Measurements from ENCODE around the gene CAMK2D.

CAMK2D gene

DNA sequence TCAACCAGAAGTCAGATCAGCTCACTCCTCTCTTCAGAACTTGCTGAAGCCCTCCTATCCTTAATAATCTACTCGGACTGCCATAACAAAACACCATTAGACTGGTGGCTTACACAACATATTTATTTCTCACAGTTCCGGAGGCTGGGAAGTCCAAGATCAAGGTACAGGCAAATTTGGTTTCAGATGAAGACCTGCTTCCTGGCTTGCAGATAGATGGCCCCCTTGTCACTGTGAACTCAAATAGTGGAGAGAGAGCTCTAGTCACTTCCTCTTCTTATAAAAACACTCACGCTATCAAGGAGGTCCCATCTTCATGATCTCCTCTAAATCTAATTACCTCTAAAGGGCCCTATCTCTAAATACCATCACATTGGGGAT is 125.1 kb downstream of the CAMK2D start:
- DNase-seq: no peak

DNA sequence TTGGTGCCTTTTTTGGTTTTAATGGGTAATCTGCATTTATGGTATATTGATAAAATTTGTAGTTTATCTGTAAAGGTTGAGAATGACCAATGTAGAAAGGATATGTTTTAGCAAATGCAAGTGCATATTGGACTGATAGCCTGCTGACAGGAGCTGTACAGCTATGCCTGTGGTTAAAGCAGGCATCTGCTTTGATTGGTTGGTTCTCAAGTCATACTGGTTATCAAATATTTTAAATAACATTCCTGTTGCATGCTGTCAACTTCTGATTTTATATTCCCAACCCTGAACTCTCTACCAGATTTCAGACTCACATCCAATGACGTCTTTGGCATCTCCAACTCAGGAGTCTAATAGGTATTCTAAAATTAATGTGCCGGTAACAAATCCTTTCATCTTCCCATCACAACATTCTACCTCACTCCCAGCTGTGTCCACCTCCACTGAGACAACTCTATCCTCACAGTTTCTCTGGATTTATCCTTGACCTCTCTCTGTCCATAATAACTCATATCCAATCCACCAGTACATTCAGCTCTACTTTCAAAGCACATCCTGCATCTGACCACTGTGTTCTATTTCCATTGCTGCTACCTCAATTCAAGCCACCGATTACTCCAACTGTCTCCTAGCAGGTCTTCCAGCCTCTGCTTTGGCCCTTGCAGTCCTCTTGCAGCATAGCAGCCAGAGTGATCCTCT is 125.7 kb downstream of the CAMK2D start:
- DNase-seq: no peak

- no peak for DNase-seq
Observed at GRCh38 chr4:113634081-113634969, 127.2 kb downstream of the CAMK2D start.

DNA sequence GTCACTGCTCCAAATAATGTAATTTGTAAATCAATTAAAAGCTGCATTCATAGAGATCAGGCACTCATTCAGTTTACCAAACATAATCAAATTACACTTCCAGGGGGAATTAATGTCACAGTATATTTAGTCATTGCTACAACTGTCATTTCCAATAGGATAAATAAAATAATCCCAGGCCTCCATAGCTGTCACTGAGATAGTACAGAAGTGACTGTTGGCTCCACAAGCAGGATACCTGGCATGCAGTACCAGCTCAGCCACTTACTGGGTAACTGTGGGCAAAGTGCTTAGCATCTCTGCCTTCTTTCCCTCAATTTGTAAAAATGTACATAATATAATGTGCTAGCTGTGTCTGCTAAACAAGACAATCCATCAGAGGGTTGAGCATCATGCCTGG is 128.1 kb downstream of the CAMK2D start:
- DNase-seq: no peak

- no peak for DNase-seq
Observed at GRCh38 chr4:113628711-113629110, 132.8 kb downstream of the CAMK2D start.

DNA sequence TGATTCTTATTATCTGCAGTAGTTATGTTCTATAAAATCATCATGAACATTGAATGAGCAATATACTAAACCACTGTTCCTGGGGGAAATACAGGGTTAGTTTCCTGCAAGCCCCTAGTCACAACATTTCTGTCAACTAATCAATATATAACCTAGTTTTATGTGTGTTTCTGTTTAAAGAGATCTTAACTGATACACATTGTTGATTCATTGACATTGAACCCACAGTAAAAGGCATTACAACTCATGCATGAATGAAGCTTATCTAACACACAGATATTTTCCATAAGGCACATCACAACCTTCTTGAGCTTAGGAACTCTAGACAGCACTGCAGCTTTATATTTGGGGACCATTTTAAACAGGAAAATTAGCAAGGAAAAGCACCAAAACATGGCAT is 134.2 kb downstream of the CAMK2D start:
- DNase-seq: no peak

DNA sequence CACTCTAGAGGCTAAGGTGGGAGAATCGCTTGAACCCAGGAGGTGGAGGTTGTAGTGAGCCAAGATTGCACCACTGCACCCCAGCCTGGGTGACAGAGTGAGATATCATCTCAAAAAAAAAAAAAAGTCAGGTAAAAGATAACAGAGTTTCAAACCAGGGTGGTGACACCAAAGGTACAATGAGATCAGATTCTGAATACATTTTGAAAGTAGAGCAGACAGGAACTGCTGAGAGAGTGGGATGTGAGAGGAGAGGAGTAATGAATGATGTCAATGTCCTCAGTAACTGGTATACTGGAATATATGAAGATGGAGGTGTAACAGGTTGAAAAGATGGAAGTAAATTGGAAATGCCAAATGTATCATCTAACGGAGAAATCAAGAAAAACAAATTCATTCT is 135.6 kb downstream of the CAMK2D start:
- no peak for DNase-seq

GRCh38 chr4:113623274-113623894 is 138.2 kb downstream of the CAMK2D start:
- DNase-seq: no peak

DNA sequence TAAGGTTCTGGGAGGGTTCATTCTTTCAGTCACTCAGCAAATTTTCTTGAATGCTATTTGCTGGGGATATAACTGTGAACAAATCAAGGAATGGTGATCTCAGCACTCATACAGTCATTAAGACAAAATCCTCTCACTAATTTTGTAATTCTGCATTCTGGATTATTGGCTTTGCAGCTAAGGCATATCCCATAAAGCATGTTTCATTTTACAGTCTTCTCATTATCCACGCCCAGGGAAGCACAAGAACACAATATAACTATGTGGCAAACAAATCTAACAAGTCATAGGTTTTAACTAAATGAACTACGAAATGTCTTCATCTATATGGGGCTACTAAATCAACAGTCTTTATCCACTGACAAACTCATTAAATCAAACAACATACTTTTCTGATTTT is 139.9 kb downstream of the CAMK2D start:
- DNase-seq: no peak

DNA sequence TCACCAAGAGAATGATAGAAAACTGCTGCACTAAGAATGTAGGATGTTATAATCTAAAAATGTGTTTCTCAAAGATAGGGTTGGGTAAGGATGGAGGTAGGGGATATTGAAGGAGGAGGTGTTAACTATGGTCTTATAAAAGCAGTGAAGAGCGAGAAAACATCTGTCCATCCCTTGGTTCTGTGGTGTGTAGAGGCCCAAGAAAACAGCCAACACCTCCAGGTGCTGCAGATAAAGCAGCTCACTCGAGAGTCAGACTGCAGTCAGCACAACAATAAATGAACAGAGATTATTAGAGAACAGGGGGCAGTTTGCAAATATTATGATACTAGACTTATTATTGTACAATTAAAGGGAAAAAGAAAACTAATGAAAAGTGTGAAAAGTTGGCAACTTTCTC is 141.5 kb downstream of the CAMK2D start:
- DNase-seq: no peak

DNA sequence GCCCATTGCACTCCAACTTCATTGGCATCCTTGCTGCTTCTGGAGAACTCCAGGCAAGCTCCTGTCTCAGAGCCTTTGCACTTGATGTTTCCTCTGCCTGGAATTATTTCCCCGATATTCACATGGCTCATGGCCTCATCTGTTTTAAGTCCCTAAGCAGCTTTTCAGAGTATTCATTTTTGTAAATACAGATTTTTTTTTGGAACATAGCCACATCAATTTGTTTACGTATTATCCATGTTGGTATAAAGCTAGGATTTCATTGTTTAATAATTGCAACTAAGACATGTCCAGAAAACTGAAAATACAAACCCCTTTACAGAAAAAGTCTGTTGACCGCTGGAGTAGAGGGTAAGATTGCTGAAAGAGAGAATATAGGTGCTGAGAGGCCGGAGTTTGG is 142.0 kb downstream of the CAMK2D start:
- DNase-seq: no peak

DNA sequence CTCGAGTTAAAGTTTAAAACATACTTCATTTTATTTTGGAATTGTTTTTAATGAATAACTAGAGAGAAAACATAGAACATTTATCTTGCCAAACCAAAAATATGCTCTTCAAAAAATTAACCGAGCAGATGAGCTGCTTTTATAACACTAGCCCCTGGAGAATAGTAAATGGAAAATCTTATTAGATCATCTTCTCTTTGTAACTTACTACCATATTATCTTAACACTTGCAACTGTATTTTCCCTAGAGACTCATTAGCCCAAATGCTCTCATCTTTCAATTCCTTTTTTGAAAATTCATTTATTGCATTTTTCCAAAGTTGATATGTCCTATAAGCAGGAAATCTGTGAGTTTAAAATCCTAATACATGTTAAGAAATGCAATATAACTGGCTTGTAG is 143.3 kb downstream of the CAMK2D start:
- no peak for DNase-seq

DNA sequence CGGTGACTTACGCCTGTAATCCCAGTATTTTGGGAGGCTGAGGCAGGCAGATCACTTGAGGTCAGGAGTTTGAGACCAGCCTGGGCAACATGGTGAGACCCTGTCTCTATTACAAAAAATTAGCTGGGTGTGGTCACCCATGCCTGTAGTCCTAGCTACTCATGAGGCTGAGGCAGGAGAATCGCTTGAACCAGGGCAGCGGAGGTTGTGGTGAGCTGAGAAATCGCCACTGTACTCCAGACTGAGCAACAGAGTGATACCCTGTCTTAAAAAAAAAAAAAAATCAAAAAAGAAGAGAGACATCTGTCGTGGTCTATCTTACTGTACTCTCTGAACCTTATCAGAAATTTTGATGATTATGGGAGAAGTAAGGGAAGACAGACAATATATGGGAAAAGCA is 144.3 kb downstream of the CAMK2D start:
- no peak for DNase-seq

GRCh38 chr4:113616443-113616842 is 145.1 kb downstream of the CAMK2D start:
- DNase-seq: no peak

DNA sequence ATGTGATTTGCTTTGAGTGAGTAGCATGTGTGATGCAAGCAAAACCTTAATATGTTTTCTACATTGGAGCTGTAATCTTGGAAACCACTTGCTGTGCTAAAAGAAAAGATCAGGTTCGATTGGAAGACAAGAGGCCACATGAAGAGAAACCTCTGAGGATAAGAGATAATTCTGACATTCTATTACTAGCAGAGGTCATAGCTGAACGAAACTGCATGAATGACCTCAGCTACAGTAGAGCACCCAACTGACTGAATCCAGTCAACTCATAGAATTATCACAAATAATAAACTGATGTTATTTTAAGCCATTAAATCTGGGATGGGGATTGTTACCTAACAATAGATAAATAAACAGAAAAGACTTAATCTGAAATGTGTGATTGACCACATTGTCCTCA is 147.1 kb downstream of the CAMK2D start:
- no peak for DNase-seq

DNA sequence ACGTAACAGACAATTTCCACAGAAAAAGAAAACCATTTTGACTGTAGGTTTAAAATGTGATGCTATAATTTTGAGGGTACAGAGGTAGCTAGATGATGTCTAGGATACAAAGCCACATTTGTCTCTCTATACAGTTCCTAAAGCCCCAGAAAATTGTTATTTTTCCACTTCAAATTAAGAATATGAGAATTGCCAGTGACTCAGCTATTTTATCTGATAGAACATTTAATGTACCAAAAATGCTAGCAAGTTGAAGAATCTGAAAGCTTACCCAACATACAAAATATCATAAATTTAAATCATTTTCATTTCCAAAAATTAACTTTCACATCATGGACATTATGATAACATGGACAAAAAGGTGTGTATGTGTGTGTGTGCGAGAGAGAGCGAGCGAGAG is 148.0 kb downstream of the CAMK2D start:
- DNase-seq: no peak

DNA sequence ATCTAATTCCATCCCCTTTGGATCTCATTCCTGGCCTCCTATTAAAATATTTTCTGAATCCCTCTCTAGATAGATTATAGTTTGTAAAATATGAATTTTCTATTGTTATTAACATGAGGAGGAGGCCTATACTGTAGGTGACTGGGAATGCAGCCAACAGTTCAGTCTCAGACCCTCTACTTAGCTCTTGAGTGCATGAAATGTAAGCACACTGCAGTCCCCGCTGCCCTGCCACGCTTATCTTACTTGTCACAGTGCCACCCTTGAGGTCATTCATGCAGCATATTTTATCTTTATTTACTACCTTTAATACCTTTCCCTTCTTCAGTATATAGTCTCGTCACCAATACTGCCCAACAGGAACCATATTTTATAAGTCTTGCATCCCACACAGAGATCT is 151.0 kb downstream of the CAMK2D start:
- DNase-seq: no peak

GRCh38 chr4:113607998-113608397 is 153.5 kb downstream of the CAMK2D start:
- no peak for DNase-seq

GRCh38 chr4:113607147-113607720 is 154.3 kb downstream of the CAMK2D start:
- no peak for DNase-seq

GRCh38 chr4:113604955-113605354 is 156.6 kb downstream of the CAMK2D start:
- DNase-seq: no peak

DNA sequence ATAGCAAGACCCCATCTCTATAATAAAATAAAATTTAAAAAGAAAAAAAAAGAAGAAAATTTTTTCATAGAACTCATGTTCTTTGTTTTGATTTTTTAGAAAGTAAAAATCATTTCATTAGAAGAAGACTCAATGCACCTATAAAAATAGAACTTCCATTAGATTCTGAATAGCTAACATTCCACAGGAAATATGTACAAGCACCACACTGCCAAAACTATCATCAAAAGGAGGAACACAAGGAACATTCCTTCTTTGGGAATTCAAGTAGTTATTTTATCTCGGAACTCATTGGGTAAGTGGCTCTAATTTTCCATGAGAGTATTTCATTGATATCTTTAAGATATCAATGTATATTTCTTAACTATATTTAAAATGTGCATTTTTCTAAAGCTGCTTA is 157.6 kb downstream of the CAMK2D start:
- DNase-seq: no peak

DNA sequence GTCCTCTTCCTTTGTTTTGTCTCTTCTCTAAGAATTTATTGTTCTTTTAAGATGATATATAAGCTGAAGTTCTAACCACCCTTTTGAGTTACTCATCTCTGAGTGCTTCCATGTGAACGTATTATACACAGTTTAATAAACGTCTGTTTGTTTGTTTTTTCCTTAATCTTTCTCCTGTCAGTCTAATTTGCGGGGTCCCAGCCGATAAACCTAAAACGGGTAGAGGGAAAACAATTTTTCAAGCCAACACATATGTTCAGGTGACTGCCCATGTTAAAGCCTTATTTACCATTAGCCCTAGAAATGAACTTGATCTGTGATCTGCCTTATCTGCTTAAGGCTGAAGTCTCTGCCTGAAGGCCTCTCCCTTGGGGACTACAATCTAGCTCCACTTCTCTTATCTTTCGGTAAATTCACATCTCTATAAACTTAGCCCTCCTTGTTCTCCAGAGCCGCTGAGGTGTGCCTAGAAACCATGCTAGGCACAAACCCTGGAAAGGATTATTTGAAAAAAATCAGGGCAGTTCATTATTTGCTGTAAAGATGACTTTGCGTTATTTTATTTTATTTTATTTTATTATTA is 158.8 kb downstream of the CAMK2D start:
- DNase-seq: no peak

DNA sequence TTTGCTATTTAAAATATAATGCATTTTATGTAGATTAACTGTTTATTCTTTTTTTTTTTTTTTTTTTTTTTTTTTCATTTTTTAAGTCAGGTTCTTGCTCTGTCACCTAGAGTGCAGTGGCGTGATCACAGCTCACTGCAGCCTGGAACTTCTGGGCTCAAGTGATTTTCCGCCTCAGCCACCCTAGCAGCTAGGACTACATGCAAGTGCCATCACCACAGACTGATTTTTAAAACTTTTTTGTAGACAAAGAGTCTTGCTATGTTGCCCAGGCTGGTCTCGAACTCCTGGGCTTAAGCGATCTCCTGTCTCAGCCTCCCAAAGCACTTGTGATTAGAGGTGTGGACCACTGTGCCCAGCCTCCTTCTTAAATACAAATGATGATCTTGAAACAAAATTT is 159.9 kb downstream of the CAMK2D start:
- no peak for DNase-seq

All from NCI-H526 treated with DMSO at 0.1 percent for 48 hours (cell line).